ENCODE data around the gene KNDC1.

GRCh38 chr10:133140417-133141143 lies 19.4 kb upstream of the KNDC1 start:
- no peak for TF ChIP-seq CTCF (IDR thresholded peaks at IDR 0.05)
- no peak for TF ChIP-seq EP300 (IDR thresholded peaks at IDR 0.05)
- no peak for TF ChIP-seq POLR2A (IDR thresholded peaks at IDR 0.05)
- no peak for TF ChIP-seq POLR2AphosphoS5 (IDR thresholded peaks at IDR 0.05)
